Caco-2 (cell line): ENCODE measurements around the gene CEPT1. TPM values are rescaled to one million over a fixed set of nuclear protein-coding genes. Genes with fewer than 3 reads are reported as not detected.

Experiments
- BruUV-seq: library from RNA; stranded (reverse); fragments of 400-500 nt; replicated peaks from 2 replicates; lab custom pipeline; 2021; lab: Mats Ljungman, UMichigan
- CTCF ChIA-PET: fragments of 300-600 bp; sonication (Branson Sonifier 250); formaldehyde crosslinking; loops from one replicate; lab custom pipeline; 2022; ENCODE audit warnings: antibody characterized with exemption; lab: Charles Lee
- POLR2A ChIA-PET: fragments of 300-600 bp; sonication (Branson Sonifier 250); formaldehyde crosslinking; loops from one replicate; lab custom pipeline; 2022; ENCODE audit warnings: antibody characterized with exemption; lab: Charles Lee
- DNase-seq, 2 experiments: peaks; one replicate each; pipeline versions ENCODE4 v3.0.0 to v3.0.0-alpha.2; 2020 to 2022
- H3K27me3 ChIP-seq: replicated peaks from 2 replicates; pipeline ENCODE4 v1.6.0; 2011; ENCODE audit warnings: low read length; ENCODE audit not compliant: control insufficient read depth, insufficient read depth
- H3K36me3 ChIP-seq: 2 replicates; pipeline ENCODE4 v1.5.1; 2011; ENCODE audit warnings: low read length; ENCODE audit not compliant: control insufficient read depth, insufficient read depth
- H3K4me1 ChIP-seq: fragments of 250-450 bp; sonication (Bioruptor Pico); 2 replicates; pipeline ENCODE4 v1.5.1; 2020; ENCODE audit warnings: mild to moderate bottlenecking
- H3K4me3 ChIP-seq: 2 replicates; pipeline ENCODE4 v1.5.1; 2011; ENCODE audit warnings: low read depth, mild to moderate bottlenecking, control low read depth, low read length
- H3K9me3 ChIP-seq: fragments of 250-450 bp; sonication (Bioruptor Pico); 2 replicates; pipeline ENCODE4 v1.5.1; 2020; ENCODE audit warnings: mild to moderate bottlenecking, moderate library complexity
- H3K27ac Mint-ChIP-seq: one replicate; pipeline ENCODE4 v1.8.0; 2022; ENCODE audit warnings: mixed read lengths; ENCODE audit not compliant: unreplicated experiment
- H3K27me3 Mint-ChIP-seq: one replicate; pipeline ENCODE4 v1.8.0; 2022; ENCODE audit warnings: mixed read lengths; ENCODE audit not compliant: insufficient read depth, unreplicated experiment
- H3K36me3 Mint-ChIP-seq: one replicate; pipeline ENCODE4 v1.8.0; 2022; ENCODE audit warnings: mild to moderate bottlenecking, mixed read lengths; ENCODE audit not compliant: insufficient read depth, unreplicated experiment
- H3K4me1 Mint-ChIP-seq: one replicate; pipeline ENCODE4 v1.8.0; 2022; ENCODE audit warnings: low read depth, mixed read lengths; ENCODE audit not compliant: unreplicated experiment
- H3K4me3 Mint-ChIP-seq: one replicate; pipeline ENCODE4 v1.8.0; 2022; ENCODE audit warnings: mild to moderate bottlenecking, moderate library complexity, mixed read lengths; ENCODE audit not compliant: unreplicated experiment
- H3K9me3 Mint-ChIP-seq: one replicate; pipeline ENCODE4 v1.8.0; 2022; ENCODE audit warnings: mixed read lengths; ENCODE audit not compliant: unreplicated experiment
- CTCF ChIP-seq, 2 experiments: fragments of 200-600 bp in 1 of 2; IDR thresholded peaks; 1 replicate in 1 of 2; 2 replicates in 1 of 2; pipeline versions ENCODE4 v1.5.1 to v1.8.0; 2011 to 2022; ENCODE audit warnings: antibody characterized with exemption in 1 of 2, control low read depth in 1 of 2, inconsistent platforms in 1 of 2, low read depth in 1 of 2, low read length in 1 of 2, mild to moderate bottlenecking in 1 of 2, moderate library complexity in 1 of 2; ENCODE audit not compliant: insufficient read depth in 1 of 2, severe bottlenecking in 1 of 2, unreplicated experiment in 1 of 2
- intact Hi-C: fragments of 100-400 bp; cut with micrococcal nuclease; formaldehyde crosslinking; loops from one replicate; pipeline ENCODE4 v1.10.0; 2022; ENCODE audit not compliant: unreplicated experiment
- total RNA-seq: library from RNA; stranded (reverse); gene quantifications from 2 replicates; pipeline ENCODE4 v1.2.3, GENCODE V29; 2022

The CEPT1 gene
- total RNA-seq, 1 experiment from 2014 or later: 17.3 TPM

- no peaks in the 10 kb centered on the region for H3K9me3 ChIP-seq
- Mint-ChIP-seq H3K36me3 (peaks cover 41% of the 10 kb centered on the region), H3K9me3 (no peaks in the 10 kb centered on the region), H3K27ac (no peak overlapping the region), H3K4me1 (no peaks in the 10 kb centered on the region), H3K4me3 (no peak overlapping the region), H3K27me3 (no peaks in the 10 kb centered on the region)
- H3K27me3 ChIP-seq: no peaks in the 10 kb centered on the region
- H3K4me3 ChIP-seq: no peak overlapping the region
- CTCF ChIA-PET: no interaction called here
- POLR2A ChIA-PET: no interaction called here
- intact Hi-C loops: no loop called here
- no peaks in the 10 kb centered on the region; the same call in 1 of the 2 replicates for H3K36me3 ChIP-seq
- BruUV-seq: no TSS peak
- TF ChIP-seq CTCF (IDR thresholded peaks at IDR 0.05; ENCODE audit: insufficient read depth in 1 of 2, low read depth in 1 of 2, low read length in 1 of 2, severe bottlenecking in 1 of 2, unreplicated experiment in 1 of 2): no peak
- no peaks in the 10 kb centered on the region for H3K4me1 ChIP-seq
- no peak for DNase-seq
Measured at GRCh38 chr1:111151838-111152237, 11.8 kb downstream of the CEPT1 start.

- BruUV-seq: no TSS peak
- intact Hi-C loops: no loop called here
- Histone ChIP-seq H3K27me3 (no peaks in the 10 kb centered on the region), H3K36me3 (no peaks in the 10 kb centered on the region), H3K9me3 (no peaks in the 10 kb centered on the region), H3K4me3 (no peak overlapping the region), H3K4me1 (no peaks in the 10 kb centered on the region)
- no peak overlapping the region for H3K4me3 Mint-ChIP-seq
- no peak for DNase-seq
- H3K36me3 Mint-ChIP-seq: peaks cover 36% of the 10 kb centered on the region
- no peak overlapping the region for H3K27ac Mint-ChIP-seq
- no peaks in the 10 kb centered on the region for H3K27me3 Mint-ChIP-seq
- no peak for TF ChIP-seq CTCF (IDR thresholded peaks at IDR 0.05; ENCODE audit: insufficient read depth in 1 of 2, low read depth in 1 of 2, low read length in 1 of 2, severe bottlenecking in 1 of 2, unreplicated experiment in 1 of 2)
- no peaks in the 10 kb centered on the region for H3K9me3 Mint-ChIP-seq
- ChIA-PET POLR2A (no interaction called here), CTCF (no interaction called here)
- H3K4me1 Mint-ChIP-seq: no peaks in the 10 kb centered on the region
Measured at GRCh38 chr1:111154021-111154999, 14.3 kb downstream of the CEPT1 start.

- no peak overlapping the region for H3K27ac Mint-ChIP-seq
- H3K27me3 Mint-ChIP-seq: no peaks in the 10 kb centered on the region
- no peak overlapping the region for H3K4me3 Mint-ChIP-seq
- peaks cover 7% of the 10 kb centered on the region for H3K4me1 Mint-ChIP-seq
- POLR2A ChIA-PET: no interaction called here
- peaks cover 25% of the 10 kb centered on the region for H3K36me3 Mint-ChIP-seq
- no peak for TF ChIP-seq CTCF (IDR thresholded peaks at IDR 0.05; ENCODE audit: insufficient read depth in 1 of 2, low read depth in 1 of 2, low read length in 1 of 2, severe bottlenecking in 1 of 2, unreplicated experiment in 1 of 2)
- H3K9me3 Mint-ChIP-seq: no peaks in the 10 kb centered on the region
- Histone ChIP-seq H3K27me3 (no peaks in the 10 kb centered on the region), H3K4me1 (peaks cover 10% of the 10 kb centered on the region), H3K4me3 (no peak overlapping the region), H3K36me3 (no peaks in the 10 kb centered on the region), H3K9me3 (no peaks in the 10 kb centered on the region)
- intact Hi-C loops: no loop called here
- BruUV-seq: no TSS peak
- CTCF ChIA-PET: no interaction called here
- DNase-seq: no peak
Measured at GRCh38 chr1:111157431-111157830, 17.4 kb downstream of the CEPT1 start.
